GM12878 (cell line): ENCODE results near the gene INSIG1. TPM values are rescaled to one million over a fixed set of nuclear protein-coding genes. Genes with fewer than 3 reads are reported as not detected.

Experiments
- ATAC-seq: fragments of 200-7000 bp; cut with Tn5 transposase; 3 replicates; pipeline ENCODE4 v1.9.1; 2020; ENCODE audit warnings: mild to moderate bottlenecking, moderate library complexity
- BruUV-seq: library from RNA; stranded (reverse); fragments of 400-500 nt; replicated peaks from 2 replicates; lab custom pipeline; 2021; lab: Mats Ljungman, UMichigan
- CTCF ChIA-PET: fragments of 300-600 bp; sonication (Branson Sonifier 250); formaldehyde crosslinking; extraction: SDS; loops from one replicate; lab custom pipeline; 2021; ENCODE audit warnings: inconsistent platforms; lab: Yijun Ruan, JAX
- POLR2A ChIA-PET: fragments of 350-600 bp; formaldehyde crosslinking; extraction: SDS; loops from one replicate; lab custom pipeline; 2021; ENCODE audit warnings: inconsistent platforms; lab: Charles Lee
- RAD21 ChIA-PET: fragments of 300-600 bp; sonication (Branson Sonifier 250); formaldehyde crosslinking; loops from one replicate; lab custom pipeline; 2023; ENCODE audit warnings: antibody characterized with exemption; ENCODE audit not compliant: unreplicated experiment; lab: Charles Lee
- SMC1A ChIA-PET: fragments of 300-600 bp; sonication (Branson Sonifier 250); formaldehyde crosslinking; loops from one replicate; lab custom pipeline; 2023; ENCODE audit not compliant: unreplicated experiment, uncharacterized antibody; lab: Charles Lee
- DNase-seq: peaks from one replicate; pipeline ENCODE4 v3.0.0-alpha.2; 2011; ENCODE audit warnings: low read depth, low spot score
- FAIRE-seq: peaks from 3 replicates; lab custom pipeline; 2011; peaks lifted over from hg19 to GRCh38; lab: Jason Lieb, UNC
- H2AFZ ChIP-seq: 2 replicates; pipeline ENCODE4 v1.6.0; 2011; ENCODE audit warnings: low read depth, low read length, control low read depth; ENCODE audit not compliant: control insufficient read depth
- H3K27ac ChIP-seq: 2 replicates; pipeline ENCODE4 v1.5.1; 2011; ENCODE audit warnings: control low read depth; ENCODE audit not compliant: control insufficient read depth, insufficient read depth
- H3K27me3 ChIP-seq, 2 experiments: replicated peaks in 1 of 2; 2 replicates each; pipeline versions ENCODE4 v1.6.0 to v1.6.1; 2011; ENCODE audit warnings: low read length in 1 of 2; ENCODE audit not compliant: control insufficient read depth in 2 of 2, insufficient read depth in 2 of 2
- H3K36me3 ChIP-seq, 2 experiments: 2 replicates each; pipeline ENCODE4 v1.5.1; 2011; ENCODE audit warnings: low read length in 1 of 2; ENCODE audit not compliant: control insufficient read depth in 2 of 2, insufficient read depth in 2 of 2
- H3K4me1 ChIP-seq: 2 replicates; pipeline ENCODE4 v1.6.1; 2011; ENCODE audit warnings: mild to moderate bottlenecking, low read length, moderate library complexity, mixed read lengths; ENCODE audit not compliant: control insufficient read depth, insufficient read depth
- H3K4me2 ChIP-seq: 2 replicates; pipeline ENCODE4 v1.6.0; 2011; ENCODE audit warnings: control low read depth; ENCODE audit not compliant: control insufficient read depth, insufficient read depth
- H3K4me3 ChIP-seq: fragments of 200-600 bp; sonication (generic); 2 replicates; pipeline ENCODE4 v1.5.1; 2016
- H3K79me2 ChIP-seq: 2 replicates; pipeline ENCODE4 v1.6.0; 2011; ENCODE audit warnings: low read length; ENCODE audit not compliant: control insufficient read depth, insufficient read depth
- H3K9ac ChIP-seq: 2 replicates; pipeline ENCODE4 v1.8.0; 2011; ENCODE audit warnings: low read length, control low read depth, mixed read lengths; ENCODE audit not compliant: control insufficient read depth, insufficient read depth
- H3K9me3 ChIP-seq: replicated peaks from 3 replicates; pipeline ENCODE4 v1.5.1; 2011; ENCODE audit warnings: mild to moderate bottlenecking, low read length; ENCODE audit not compliant: control insufficient read depth, insufficient read depth
- H4K20me1 ChIP-seq: 2 replicates; pipeline ENCODE4 v1.6.0; 2011; ENCODE audit not compliant: control insufficient read depth, insufficient read depth
- CREB1 ChIP-seq: IDR thresholded peaks from 2 replicates; pipeline ENCODE4 v1.6.1; 2012; ENCODE audit warnings: low read depth, mild to moderate bottlenecking, inconsistent platforms
- HDAC6 ChIP-seq: fragments of 200-600 bp; sonication (generic); IDR thresholded peaks from one replicate; pipeline ENCODE4 v1.8.0; 2017; ENCODE audit warnings: antibody characterized with exemption; ENCODE audit not compliant: unreplicated experiment
- ZNF24 ChIP-seq: fragments of 450-650 bp; IDR thresholded peaks from 2 replicates; pipeline ENCODE4 v1.6.1; 2017; ENCODE audit warnings: antibody characterized with exemption, mild to moderate bottlenecking
- ZSCAN29 ChIP-seq: fragments of 450-650 bp; IDR thresholded peaks from 2 replicates; pipeline ENCODE4 v1.6.1; 2017; ENCODE audit warnings: mild to moderate bottlenecking, moderate library complexity
- WGBS: methylation state at CpG from one replicate; pipeline ENCODE4 v1.1.6; 2016; ENCODE audit warnings: low lambda C conversion rate; ENCODE audit not compliant: insufficient replicate concordance, insufficient coverage; ENCODE audit errors: missing lambda C conversion rate; 5-methylcytosine and 5-hydroxymethylcytosine counted together
- in situ Hi-C: fragments of 300-500 bp; cut with MboI; formaldehyde crosslinking; loops from 9 replicates; pipeline ENCODE4 v1.14.3; 2018; ENCODE audit warnings: mixed read lengths
- intact Hi-C: fragments of 100-400 bp; cut with micrococcal nuclease; formaldehyde crosslinking; loops from one replicate; pipeline ENCODE4 v1.14.2; 2022; ENCODE audit not compliant: unreplicated experiment
- polyA plus RNA-seq, 11 experiments: library from polyadenylated mRNA; depleted of rRNA in 4 of 11; unstranded in 6 of 11; stranded (reverse) in 5 of 11; fragments of >200 nt; fragmentation: Nextera tagmentation in 4 of 11; fragmentation: Illumina TruSeq in 1 of 11; extraction: Ambion mirVana in 4 of 11; extraction: Trizol in 1 of 11; gene quantifications; 1 replicate in 1 of 11; 2 replicates in 10 of 11; pipeline versions ENCODE4 v1.2.1 to v1.2.3, GENCODE V29; 2011 to 2016; ENCODE audit warnings: inconsistent platforms in 2 of 11, missing spikeins in 2 of 11, low read depth in 1 of 11
- total RNA-seq, 4 experiments: library from RNA; depleted of rRNA in 3 of 4; stranded (reverse); fragments of >200 nt in 3 of 4; fragmentation: Illumina TruSeq in 1 of 4; extraction: Trizol in 1 of 4; gene quantifications; 2 replicates each; pipeline versions ENCODE4 v1.2.1 to v1.2.3, GENCODE V29; 2013 to 2021
- TF ChIP-seq, protein P1 (sequence below): fragments of 450-650 bp; formaldehyde crosslinking; IDR thresholded peaks from 2 replicates; pipeline ENCODE4 v1.5.0; 2022; ENCODE audit warnings: mild to moderate bottlenecking, missing genetic modification characterization
- TF ChIP-seq, protein P2 (sequence below): fragments of 450-650 bp; formaldehyde crosslinking; IDR thresholded peaks from 2 replicates; pipeline ENCODE4 v1.4.0; 2022; ENCODE audit warnings: mild to moderate bottlenecking, moderate library complexity
- TF ChIP-seq, protein P3 (sequence below): IDR thresholded peaks from 2 replicates; pipeline ENCODE4 v1.6.1; 2011; ENCODE audit warnings: mild to moderate bottlenecking, low read depth, low read length, moderate library complexity; ENCODE audit not compliant: insufficient replicate concordance
- TF ChIP-seq, protein P4 (sequence below): fragments of 450-650 bp; IDR thresholded peaks from 2 replicates; pipeline ENCODE4 v1.6.1; 2018; ENCODE audit warnings: mild to moderate bottlenecking, low read depth, moderate library complexity; ENCODE audit not compliant: partially characterized antibody
- TF ChIP-seq, protein P5 (sequence below): fragments of 450-650 bp; IDR thresholded peaks from 2 replicates; pipeline ENCODE4 v1.6.1; 2017; ENCODE audit warnings: mild to moderate bottlenecking

Gene INSIG1
- total and polyA plus RNA-seq, 10 of the 15 experiments (the other 5 are each of a cell fraction or from before 2014, with no cell fraction given): 29.6 to 168 (median 91.1) TPM

DNA sequence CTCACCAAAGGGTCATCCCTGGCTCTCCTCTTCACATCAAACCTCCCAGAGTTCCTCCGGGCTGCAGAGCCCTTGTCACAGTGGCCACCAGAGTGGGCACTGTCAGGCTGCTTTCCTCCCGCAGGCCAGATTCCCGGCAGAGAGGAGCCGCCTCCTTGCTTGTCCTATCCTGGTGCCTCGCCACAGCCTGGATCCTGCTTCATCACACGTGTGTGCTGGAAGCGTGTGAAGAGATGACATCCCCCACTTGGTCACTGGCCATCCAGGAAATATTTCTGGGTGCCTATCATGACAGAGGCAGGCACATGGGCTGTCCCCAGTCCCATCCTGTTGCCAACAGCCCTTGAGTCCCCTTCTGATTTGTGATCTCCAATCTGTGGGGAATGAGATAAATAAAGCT lies 15.0 kb downstream of the INSIG1 start (continued):
- TF ChIP-seq, protein P1, sequence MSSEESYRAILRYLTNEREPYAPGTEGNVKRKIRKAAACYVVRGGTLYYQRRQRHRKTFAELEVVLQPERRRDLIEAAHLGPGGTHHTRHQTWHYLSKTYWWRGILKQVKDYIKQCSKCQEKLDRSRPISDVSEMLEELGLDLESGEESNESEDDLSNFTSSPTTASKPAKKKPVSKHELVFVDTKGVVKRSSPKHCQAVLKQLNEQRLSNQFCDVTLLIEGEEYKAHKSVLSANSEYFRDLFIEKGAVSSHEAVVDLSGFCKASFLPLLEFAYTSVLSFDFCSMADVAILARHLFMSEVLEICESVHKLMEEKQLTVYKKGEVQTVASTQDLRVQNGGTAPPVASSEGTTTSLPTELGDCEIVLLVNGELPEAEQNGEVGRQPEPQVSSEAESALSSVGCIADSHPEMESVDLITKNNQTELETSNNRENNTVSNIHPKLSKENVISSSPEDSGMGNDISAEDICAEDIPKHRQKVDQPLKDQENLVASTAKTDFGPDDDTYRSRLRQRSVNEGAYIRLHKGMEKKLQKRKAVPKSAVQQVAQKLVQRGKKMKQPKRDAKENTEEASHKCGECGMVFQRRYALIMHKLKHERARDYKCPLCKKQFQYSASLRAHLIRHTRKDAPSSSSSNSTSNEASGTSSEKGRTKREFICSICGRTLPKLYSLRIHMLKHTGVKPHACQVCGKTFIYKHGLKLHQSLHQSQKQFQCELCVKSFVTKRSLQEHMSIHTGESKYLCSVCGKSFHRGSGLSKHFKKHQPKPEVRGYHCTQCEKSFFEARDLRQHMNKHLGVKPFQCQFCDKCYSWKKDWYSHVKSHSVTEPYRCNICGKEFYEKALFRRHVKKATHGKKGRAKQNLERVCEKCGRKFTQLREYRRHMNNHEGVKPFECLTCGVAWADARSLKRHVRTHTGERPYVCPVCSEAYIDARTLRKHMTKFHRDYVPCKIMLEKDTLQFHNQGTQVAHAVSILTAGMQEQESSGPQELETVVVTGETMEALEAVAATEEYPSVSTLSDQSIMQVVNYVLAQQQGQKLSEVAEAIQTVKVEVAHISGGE (CRISPR knock-in tag): no peak

DNA sequence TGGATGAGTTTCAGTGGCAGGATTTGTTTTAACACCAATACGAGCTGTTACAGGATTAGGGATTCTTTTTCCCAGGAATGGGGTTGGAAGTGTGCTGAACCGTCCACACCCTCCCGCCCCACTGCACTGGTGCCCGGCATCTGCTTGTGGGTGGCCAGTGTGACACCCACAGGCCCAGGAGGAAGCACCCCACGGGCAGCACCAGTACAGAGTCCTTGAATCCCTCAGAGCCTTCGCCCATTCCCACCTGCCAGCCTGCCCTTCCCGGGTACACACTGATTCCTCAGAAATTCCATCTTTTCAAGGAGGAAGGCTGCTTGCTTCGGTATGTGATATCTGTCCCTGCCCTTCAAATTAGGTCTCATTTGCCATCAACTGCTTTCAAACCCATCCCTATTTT lies 15.4 kb downstream of the INSIG1 start:
- ChIA-PET RAD21 (no interaction called here), POLR2A (no interaction called here)
- in situ Hi-C loops: no loop called here
- TF ChIP-seq, protein P2, sequence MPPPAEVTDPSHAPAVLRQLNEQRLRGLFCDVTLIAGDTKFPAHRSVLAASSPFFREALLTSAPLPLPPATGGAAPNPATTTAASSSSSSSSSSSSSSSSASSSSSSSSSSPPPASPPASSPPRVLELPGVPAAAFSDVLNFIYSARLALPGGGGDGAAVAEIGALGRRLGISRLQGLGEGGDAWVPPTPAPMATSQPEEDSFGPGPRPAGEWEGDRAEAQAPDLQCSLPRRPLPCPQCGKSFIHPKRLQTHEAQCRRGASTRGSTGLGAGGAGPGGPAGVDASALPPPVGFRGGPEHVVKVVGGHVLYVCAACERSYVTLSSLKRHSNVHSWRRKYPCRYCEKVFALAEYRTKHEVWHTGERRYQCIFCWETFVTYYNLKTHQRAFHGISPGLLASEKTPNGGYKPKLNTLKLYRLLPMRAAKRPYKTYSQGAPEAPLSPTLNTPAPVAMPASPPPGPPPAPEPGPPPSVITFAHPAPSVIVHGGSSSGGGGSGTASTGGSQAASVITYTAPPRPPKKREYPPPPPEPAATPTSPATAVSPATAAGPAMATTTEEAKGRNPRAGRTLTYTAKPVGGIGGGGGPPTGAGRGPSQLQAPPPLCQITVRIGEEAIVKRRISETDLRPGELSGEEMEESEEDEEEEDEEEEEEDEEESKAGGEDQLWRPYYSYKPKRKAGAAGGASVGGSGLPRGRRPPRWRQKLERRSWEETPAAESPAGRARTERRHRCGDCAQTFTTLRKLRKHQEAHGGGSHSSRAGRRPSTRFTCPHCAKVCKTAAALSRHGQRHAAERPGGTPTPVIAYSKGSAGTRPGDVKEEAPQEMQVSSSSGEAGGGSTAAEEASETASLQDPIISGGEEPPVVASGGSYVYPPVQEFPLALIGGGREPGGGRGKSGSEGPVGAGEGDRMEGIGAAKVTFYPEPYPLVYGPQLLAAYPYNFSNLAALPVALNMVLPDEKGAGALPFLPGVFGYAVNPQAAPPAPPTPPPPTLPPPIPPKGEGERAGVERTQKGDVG (CRISPR knock-in tag): no peak
- no peak for TF ChIP-seq CREB1
- no peak for TF ChIP-seq ZSCAN29
- TF ChIP-seq, protein P3, sequence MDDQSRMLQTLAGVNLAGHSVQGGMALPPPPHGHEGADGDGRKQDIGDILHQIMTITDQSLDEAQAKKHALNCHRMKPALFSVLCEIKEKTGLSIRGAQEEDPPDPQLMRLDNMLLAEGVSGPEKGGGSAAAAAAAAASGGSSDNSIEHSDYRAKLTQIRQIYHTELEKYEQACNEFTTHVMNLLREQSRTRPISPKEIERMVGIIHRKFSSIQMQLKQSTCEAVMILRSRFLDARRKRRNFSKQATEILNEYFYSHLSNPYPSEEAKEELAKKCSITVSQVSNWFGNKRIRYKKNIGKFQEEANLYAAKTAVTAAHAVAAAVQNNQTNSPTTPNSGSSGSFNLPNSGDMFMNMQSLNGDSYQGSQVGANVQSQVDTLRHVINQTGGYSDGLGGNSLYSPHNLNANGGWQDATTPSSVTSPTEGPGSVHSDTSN: no peak
- TF ChIP-seq ZNF24: no peak
- TF ChIP-seq HDAC6: no peak
- TF ChIP-seq, protein P4, sequence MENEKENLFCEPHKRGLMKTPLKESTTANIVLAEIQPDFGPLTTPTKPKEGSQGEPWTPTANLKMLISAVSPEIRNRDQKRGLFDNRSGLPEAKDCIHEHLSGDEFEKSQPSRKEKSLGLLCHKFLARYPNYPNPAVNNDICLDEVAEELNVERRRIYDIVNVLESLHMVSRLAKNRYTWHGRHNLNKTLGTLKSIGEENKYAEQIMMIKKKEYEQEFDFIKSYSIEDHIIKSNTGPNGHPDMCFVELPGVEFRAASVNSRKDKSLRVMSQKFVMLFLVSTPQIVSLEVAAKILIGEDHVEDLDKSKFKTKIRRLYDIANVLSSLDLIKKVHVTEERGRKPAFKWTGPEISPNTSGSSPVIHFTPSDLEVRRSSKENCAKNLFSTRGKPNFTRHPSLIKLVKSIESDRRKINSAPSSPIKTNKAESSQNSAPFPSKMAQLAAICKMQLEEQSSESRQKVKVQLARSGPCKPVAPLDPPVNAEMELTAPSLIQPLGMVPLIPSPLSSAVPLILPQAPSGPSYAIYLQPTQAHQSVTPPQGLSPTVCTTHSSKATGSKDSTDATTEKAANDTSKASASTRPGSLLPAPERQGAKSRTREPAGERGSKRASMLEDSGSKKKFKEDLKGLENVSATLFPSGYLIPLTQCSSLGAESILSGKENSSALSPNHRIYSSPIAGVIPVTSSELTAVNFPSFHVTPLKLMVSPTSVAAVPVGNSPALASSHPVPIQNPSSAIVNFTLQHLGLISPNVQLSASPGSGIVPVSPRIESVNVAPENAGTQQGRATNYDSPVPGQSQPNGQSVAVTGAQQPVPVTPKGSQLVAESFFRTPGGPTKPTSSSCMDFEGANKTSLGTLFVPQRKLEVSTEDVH: no peak
- TF ChIP-seq, protein P5, sequence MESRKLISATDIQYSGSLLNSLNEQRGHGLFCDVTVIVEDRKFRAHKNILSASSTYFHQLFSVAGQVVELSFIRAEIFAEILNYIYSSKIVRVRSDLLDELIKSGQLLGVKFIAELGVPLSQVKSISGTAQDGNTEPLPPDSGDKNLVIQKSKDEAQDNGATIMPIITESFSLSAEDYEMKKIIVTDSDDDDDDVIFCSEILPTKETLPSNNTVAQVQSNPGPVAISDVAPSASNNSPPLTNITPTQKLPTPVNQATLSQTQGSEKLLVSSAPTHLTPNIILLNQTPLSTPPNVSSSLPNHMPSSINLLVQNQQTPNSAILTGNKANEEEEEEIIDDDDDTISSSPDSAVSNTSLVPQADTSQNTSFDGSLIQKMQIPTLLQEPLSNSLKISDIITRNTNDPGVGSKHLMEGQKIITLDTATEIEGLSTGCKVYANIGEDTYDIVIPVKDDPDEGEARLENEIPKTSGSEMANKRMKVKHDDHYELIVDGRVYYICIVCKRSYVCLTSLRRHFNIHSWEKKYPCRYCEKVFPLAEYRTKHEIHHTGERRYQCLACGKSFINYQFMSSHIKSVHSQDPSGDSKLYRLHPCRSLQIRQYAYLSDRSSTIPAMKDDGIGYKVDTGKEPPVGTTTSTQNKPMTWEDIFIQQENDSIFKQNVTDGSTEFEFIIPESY: no peak

More for the DNA sequence above, 15.4 kb downstream of the INSIG1 start:
- Histone ChIP-seq H3K9ac (no peak overlapping the region), H3K36me3 (peaks cover 4 to 12% of the 10 kb centered on the region in 2 experiments), H3K27ac (no peak overlapping the region), H4K20me1 (no peaks in the 10 kb centered on the region), H3K4me1 (no peaks in the 10 kb centered on the region), H3K4me3 (no peak overlapping the region), H2AFZ (no peak overlapping the region), H3K79me2 (no peaks in the 10 kb centered on the region), H3K27me3 (no peaks in the 10 kb centered on the region), H3K9me3 (no peaks in the 10 kb centered on the region; the same call in 2 of the 3 replicates), H3K4me2 (no peak overlapping the region)
- 78% methylated on average over 8 of the region's 8 CpGs for WGBS
- FAIRE-seq (no peak), DNase-seq (no peak), ATAC-seq (no peak)
- SMC1A ChIA-PET: no interaction called here
- intact Hi-C loops: no loop called here
- BruUV-seq: no TSS peak
- CTCF ChIA-PET: no interaction called here
